Stomach smooth muscle (tissue), 2 donors: Measurements from ENCODE around the gene CCDC17.
"Not testable (repeated sequence)": the region's sequence is repeated elsewhere in the genome, so short reads cannot be mapped to it uniquely, and the experiment has no call there.

Experiments
- H3K27ac ChIP-seq: one replicate; pipeline ENCODE4 v1.7.0; 2013; ENCODE audit warnings: mild to moderate bottlenecking, low read length, inconsistent platforms
- H3K27me3 ChIP-seq, 2 donors: one replicate each; pipeline ENCODE4 v1.7.0; 2013; ENCODE audit warnings: low read length in 2 of 2; ENCODE audit not compliant: insufficient read depth in 2 of 2, control insufficient read depth in 1 of 2
- H3K36me3 ChIP-seq, 2 donors: one replicate each; pipeline ENCODE4 v1.7.0; 2013; ENCODE audit warnings: low read length in 2 of 2; ENCODE audit not compliant: control insufficient read depth in 2 of 2, insufficient read depth in 2 of 2
- H3K4me1 ChIP-seq: one replicate; pipeline ENCODE4 v1.7.0; 2013; ENCODE audit warnings: low read length; ENCODE audit not compliant: control insufficient read depth, insufficient read depth
- H3K4me3 ChIP-seq, 2 donors: one replicate each; pipeline ENCODE4 v1.7.0; 2013; ENCODE audit warnings: low read length in 2 of 2
- H3K9ac ChIP-seq, 2 donors: one replicate each; pipeline ENCODE4 v1.7.0; 2013; ENCODE audit warnings: low read length in 2 of 2, mild to moderate bottlenecking in 1 of 2
- H3K9me3 ChIP-seq, 2 donors: one replicate each; pipeline ENCODE4 v1.7.0; 2013; ENCODE audit warnings: low read length in 2 of 2; ENCODE audit not compliant: control insufficient read depth in 2 of 2
- donor health status: healthy.
- donor health status: Pancreatic carcinoma.

CCDC17 gene

GRCh38 chr1:45607404-45608074 lies 16.3 kb downstream of the CCDC17 start:
- no peak overlapping the region for H3K9ac ChIP-seq
- no peaks in the 10 kb centered on the region for H3K4me1 ChIP-seq
- H3K9me3 ChIP-seq, result no peaks in the 10 kb centered on the region
- H3K36me3 ChIP-seq, result peaks cover 4 to 14% of the 10 kb centered on the region in 2 donors
- no peak overlapping the region for H3K27ac ChIP-seq
- no peak overlapping the region for H3K4me3 ChIP-seq
- no peaks in the 10 kb centered on the region for H3K27me3 ChIP-seq

GRCh38 chr1:45604239-45604638 lies 19.6 kb downstream of the CCDC17 start:
- peaks cover 2 to 5% of the 10 kb centered on the region in 2 donors for H3K36me3 ChIP-seq
- H3K27ac ChIP-seq, result no peak overlapping the region
- H3K9me3 ChIP-seq, result no peaks in the 10 kb centered on the region
- no peaks in the 10 kb centered on the region for H3K4me1 ChIP-seq
- no peak overlapping the region for H3K4me3 ChIP-seq
- no peak overlapping the region for H3K9ac ChIP-seq
- H3K27me3 ChIP-seq, result no peaks in the 10 kb centered on the region

DNA sequence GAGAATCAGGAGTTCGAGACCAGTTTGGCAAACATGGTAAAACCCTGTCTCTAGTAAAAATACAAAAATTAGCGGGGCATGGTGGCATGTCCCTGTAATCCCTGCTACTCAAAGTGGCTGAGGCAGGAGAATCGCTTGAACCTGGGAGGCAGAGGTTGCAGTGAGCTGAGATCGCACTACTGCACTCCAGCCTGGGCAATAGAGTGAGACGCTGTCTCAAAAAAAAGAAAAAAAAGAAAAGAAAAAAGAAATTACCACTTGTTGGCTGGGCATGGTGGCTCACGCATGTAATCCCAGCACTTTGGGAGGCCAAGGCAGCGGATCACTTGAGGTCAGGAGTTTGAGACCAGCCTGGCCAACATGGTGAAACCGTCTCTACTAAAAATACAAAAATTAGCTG lies 27.1 kb downstream of the CCDC17 start:
- H3K36me3 ChIP-seq, H3K4me1 ChIP-seq, H3K27ac ChIP-seq, H3K27me3 ChIP-seq, H3K4me3 ChIP-seq, H3K9me3 ChIP-seq, H3K9ac ChIP-seq: not testable (repeated sequence)

GRCh38 chr1:45594412-45594811 lies 29.4 kb downstream of the CCDC17 start:
- H3K27ac ChIP-seq, result no peak overlapping the region
- no peaks in the 10 kb centered on the region for H3K27me3 ChIP-seq
- no peaks in the 10 kb centered on the region for H3K4me1 ChIP-seq
- no peak overlapping the region for H3K4me3 ChIP-seq
- H3K36me3 ChIP-seq, result peaks cover 7 to 8% of the 10 kb centered on the region in 2 donors
- no peaks in the 10 kb centered on the region for H3K9me3 ChIP-seq
- no peak overlapping the region for H3K9ac ChIP-seq

- H3K27me3 ChIP-seq, result no peaks in the 10 kb centered on the region
- peak overlapping the region in 1 of 2 donors; percentile 54 for H3K4me3 ChIP-seq
- no peaks in the 10 kb centered on the region for H3K9me3 ChIP-seq
- H3K9ac ChIP-seq, result no peak overlapping the region
- H3K36me3 ChIP-seq, result peaks cover 6 to 8% of the 10 kb centered on the region in 2 donors
- H3K4me1 ChIP-seq, result peaks cover 16% of the 10 kb centered on the region
- H3K27ac ChIP-seq, result no peak overlapping the region
These were observed 34.0 kb downstream of the CCDC17 start for GRCh38 chr1:45589861-45590260.

GRCh38 chr1:45586769-45587168 lies 37.1 kb downstream of the CCDC17 start:
- H3K36me3 ChIP-seq, result no peaks in the 10 kb centered on the region
- no peak overlapping the region for H3K9ac ChIP-seq
- no peaks in the 10 kb centered on the region for H3K27me3 ChIP-seq
- H3K9me3 ChIP-seq, result no peaks in the 10 kb centered on the region
- no peak overlapping the region for H3K27ac ChIP-seq
- peaks cover 21% of the 10 kb centered on the region for H3K4me1 ChIP-seq
- H3K4me3 ChIP-seq, result peak overlapping the region in 1 of 2 donors; percentile 0

GRCh38 chr1:45585496-45586075 lies 38.3 kb downstream of the CCDC17 start:
- H3K4me1 ChIP-seq, result peaks cover 21% of the 10 kb centered on the region
- no peaks in the 10 kb centered on the region for H3K36me3 ChIP-seq
- H3K4me3 ChIP-seq, result peak overlapping the region; percentile 87 to 99
- peak overlapping the region; percentile 41 for H3K27ac ChIP-seq
- H3K9me3 ChIP-seq, result no peaks in the 10 kb centered on the region
- H3K9ac ChIP-seq, result peak overlapping the region in 1 of 2 donors; percentile 13
- no peaks in the 10 kb centered on the region for H3K27me3 ChIP-seq

DNA sequence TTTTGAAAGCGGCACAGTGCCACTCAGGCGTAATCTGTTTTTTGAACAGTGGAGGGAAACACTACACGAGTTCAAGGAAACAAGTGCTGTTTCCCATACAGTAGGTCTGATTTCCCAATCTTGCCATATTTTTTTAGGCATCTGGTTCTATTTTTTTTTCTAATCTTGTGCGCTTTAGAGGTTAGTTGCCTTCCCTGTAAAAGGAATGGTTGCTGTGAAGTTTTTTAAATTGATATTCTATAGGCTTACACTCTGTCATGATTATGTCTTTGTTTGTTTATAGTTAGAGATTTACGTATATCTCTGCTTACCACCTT lies 38.8 kb downstream of the CCDC17 start:
- Histone ChIP-seq H3K9ac (peak overlapping the region; percentile 13 to 62), H3K9me3 (no peaks in the 10 kb centered on the region), H3K4me1 (peaks cover 21% of the 10 kb centered on the region), H3K27ac (peak overlapping the region; percentile 41), H3K27me3 (no peaks in the 10 kb centered on the region), H3K4me3 (peak overlapping the region; percentile 87 to 99), H3K36me3 (no peaks in the 10 kb centered on the region)

DNA sequence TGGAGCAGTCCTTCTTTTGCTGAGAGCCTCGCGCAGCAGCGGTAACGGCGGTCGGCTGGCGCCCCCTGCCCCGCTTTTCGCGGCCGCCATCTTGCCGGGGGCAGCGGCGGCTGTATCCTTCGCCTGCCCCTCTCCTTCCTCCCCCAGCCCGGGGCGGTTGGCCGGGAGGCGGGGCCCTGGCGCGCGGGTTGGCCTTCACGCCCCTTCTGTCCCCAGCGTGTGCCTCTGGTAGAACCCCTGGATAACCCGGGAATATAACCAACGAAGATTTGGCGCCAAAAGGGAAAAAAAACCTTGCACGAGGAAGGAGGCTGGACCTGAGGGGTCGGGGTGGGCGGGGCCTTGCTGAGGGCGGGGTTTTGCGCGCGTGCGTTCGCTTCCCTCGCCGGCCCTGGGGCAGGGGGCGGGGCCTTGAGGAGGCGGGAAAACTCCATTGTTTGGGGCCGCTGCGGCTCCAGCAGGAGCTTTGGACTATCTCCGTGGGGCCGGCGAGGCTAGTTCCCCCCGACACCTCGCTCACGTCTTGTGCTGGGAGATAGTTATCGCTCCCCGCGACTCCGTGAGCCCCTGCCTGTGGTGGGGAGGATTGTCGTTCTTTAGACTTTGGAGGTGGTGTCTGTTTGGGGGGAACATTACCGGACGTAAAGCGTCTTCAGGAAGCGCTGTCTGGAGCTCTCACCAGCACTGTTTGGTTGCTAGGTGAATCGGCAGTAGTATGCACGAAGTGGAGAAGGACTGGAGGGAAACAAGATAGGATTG lies 39.3 kb downstream of the CCDC17 start:
- H3K9me3 ChIP-seq, result no peaks in the 10 kb centered on the region
- H3K27ac ChIP-seq, result peak overlapping the region; percentile 92
- H3K4me3 ChIP-seq, result peak overlapping the region; percentile 87 to 99
- H3K27me3 ChIP-seq, result no peaks in the 10 kb centered on the region
- H3K36me3 ChIP-seq, result no peaks in the 10 kb centered on the region
- peak overlapping the region; percentile 76 to 95 for H3K9ac ChIP-seq
- peaks cover 21% of the 10 kb centered on the region for H3K4me1 ChIP-seq

DNA sequence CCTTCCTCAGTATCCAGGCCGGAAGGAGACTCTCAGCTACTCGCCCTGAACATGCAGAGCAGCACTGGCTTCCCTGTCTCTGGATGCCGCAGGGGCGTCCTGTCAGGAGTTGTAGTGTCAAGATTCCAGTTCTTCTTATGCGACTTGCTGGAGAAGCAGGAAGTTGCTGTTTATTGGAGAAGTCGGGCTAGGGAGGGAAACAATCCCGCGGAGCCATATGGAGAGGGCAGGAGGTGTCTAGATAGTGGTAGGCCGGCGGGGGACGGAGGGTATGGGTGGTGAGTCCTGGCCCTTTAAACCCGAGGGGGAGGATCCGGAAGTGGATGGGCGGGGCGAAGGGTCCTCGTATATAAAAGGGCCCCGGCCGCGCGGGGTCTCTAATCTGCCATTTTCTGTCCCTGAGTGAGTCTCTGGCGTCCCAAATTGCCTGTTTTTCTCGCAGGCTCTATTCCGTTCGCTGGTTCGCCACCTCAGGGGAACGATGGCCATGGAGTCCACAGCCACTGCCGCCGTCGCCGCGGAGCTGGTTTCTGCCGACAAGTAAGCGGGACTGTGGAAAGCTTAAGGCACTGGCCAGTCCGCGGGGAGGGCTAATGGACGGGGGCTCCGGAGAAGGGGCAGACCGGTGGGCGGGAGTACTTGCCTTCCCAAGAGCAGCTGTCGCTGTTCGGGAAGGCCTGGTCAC lies 40.0 kb downstream of the CCDC17 start, which contains the start of gene NASP:
Gene NASP (plus strand): TSS at position 376 of the 685 bp plus-strand sequence. CDS start 106 bp downstream, at position 482.
- H3K9ac ChIP-seq, result peak within 1 kb of the TSS; percentile 76 to 95
- H3K36me3 ChIP-seq, result no peaks in the 10 kb centered on the region
- H3K4me3 ChIP-seq, result peak within 1 kb of the TSS; percentile 87 to 99
- H3K4me1 ChIP-seq, result peaks cover 21% of the 10 kb centered on the region
- peak within 1 kb of the TSS; percentile 92 for H3K27ac ChIP-seq
- H3K27me3 ChIP-seq, result no peaks in the 10 kb centered on the region
- H3K9me3 ChIP-seq, result no peaks in the 10 kb centered on the region
